GM18873 (cell line): ENCODE data around the gene SHMT1.
"Not testable (repeated sequence)": the region's sequence is repeated elsewhere in the genome, so short reads cannot be mapped to it uniquely, and the experiment has no call there.

ENCODE experiments used
- ATAC-seq: cut with Tn5 transposase; IDR thresholded peaks from one replicate; pipeline ENCODE4 v1.9.1; 2021; ENCODE audit warnings: mild to moderate bottlenecking, moderate library complexity, moderate number of reproducible peaks; ENCODE audit not compliant: unreplicated experiment, low FRiP score

The SHMT1 gene

DNA sequence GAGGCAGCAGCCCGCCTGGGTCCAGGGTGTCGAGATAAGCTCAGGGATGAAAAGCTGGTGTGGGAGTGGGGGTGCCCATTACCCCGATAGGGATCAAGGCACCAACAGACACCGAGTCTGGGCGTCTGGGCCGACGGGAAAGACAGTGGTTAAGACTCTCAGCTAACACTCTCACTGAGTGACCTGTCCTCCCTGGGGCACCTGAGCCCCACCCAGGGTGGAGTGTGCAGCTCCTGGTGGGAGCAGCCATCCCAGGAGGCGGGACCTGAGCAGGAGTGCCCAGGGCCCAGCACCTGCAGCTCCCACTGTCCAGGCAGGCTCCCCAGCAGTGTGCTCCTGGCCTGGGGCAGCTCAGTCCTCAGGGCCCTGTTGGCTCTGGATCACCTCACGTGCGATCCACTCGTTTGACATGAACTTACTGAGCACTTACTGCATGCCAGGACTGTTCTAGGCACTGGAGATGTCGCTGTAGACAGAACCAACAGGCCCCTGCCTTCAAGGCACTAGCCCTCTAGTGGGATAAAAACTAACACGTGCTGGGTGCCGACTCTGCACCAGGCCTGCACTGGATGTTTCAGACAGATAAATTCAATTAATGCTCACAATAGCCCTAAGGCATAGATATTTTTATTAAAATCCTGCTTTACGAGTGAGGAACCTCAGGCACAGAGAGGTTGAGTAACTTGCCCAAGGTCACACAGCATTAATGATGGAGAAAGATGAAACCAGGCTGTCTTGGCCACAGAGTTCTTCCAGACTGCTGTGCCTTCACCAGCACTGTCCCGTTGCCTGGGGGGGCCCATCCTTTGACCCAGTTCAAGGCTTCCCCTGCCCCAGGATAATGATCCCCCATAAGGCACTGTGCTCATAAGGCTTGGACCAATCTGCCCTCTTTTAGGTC, 16.1 kb upstream of the SHMT1 start:
- no peak for ATAC-seq

DNA sequence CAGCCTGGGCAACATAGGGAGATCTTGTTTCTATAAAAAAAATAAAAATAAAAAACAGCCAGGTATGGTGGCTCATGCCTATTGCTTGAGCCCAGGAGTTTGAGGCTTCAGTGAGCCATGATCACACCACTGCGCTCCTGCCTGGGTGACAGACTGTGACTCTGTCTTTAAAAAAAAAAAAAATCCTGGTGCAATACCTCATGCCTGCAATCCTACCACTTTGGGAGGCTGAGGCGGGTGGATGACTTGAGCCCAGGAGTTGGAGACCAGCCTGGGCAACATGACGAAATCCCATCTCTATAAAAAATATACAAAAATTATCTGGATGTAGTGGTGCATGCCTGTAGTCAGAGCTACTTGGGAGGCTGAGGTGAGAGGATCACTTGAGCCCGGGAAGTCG, 15.3 kb upstream of the SHMT1 start:
- ATAC-seq, result not testable (repeated sequence)

DNA sequence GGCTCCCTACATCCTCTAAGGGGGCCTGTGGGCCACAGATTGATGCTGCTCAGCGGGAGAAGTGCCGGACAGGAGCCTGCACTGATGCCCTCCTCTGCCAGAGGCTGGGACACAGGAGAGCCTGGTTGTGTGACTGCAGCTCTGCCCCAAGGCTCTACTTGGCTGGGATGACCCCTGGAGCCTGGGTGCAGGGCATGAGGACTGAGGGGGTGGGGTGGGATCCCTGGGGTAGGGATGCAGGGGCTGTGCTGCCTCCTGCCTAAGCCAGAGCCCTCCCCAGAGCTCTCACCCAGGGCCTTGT, 14.8 kb upstream of the SHMT1 start:
- ATAC-seq, result no peak

DNA sequence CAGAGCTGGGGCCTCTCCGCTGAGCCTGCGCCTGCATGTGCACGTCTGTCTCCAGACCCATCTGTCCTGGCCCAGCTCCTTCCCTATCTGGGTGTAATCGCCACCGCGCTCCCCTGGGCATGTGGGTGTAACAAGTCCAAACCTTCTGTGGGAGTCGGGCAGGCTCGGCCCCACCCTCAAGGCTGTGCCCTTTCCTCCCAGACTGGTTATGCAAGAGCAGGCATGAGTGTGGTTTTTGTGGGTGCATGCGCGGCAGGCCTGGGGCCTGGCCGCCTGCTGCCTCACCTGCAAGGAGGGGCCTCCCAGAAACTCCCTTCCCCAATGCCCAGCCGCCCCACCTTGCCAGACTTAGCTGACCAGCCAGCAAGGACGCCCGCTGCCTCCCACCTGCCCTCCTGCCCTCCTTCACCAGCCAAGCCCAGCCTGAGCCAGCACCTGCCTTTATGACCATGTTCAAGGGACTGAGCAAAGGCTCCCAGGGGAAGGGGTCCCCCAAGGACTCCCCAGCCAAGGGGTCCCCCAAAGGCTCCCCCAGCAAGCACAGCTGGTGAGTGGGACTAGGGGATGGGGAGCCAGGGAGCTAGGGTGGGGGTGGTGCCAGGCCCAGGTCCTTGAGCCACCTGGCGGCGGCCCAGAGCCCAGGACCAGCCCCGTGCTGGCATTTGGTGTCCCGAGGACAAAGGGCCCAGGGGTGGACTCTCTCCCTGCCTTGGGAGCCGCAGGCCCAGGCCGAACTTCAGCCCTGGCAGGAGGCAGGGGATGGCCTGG, 14.3 kb upstream of the SHMT1 start, which contains the start of gene EVPLL:
Gene EVPLL, plus strand, starts transcription at position 342 of the 768 bp plus-strand sequence. CDS start 3,160 bp downstream, outside the sequence.
- ATAC-seq, result no peak

DNA sequence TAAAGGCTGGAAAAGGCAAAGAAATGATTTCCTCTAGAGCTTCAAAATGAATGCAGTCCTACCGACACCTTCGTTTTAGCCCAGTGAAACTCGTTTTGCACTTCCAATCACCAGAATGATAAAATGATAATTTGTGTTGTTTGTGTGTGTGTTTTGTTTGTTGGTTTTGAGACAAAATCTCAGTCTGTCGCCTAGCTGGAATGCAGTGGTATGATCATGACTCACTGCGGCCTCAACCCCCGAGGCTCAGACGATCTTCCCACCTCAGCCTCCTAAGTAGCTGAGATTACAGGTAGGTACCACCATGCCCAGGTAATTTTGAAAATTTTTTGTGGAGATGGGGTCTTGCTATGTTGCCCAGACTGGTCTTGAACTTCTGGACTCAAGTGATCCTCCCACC, 10.9 kb upstream of the SHMT1 start:
- ATAC-seq, result no peak

DNA sequence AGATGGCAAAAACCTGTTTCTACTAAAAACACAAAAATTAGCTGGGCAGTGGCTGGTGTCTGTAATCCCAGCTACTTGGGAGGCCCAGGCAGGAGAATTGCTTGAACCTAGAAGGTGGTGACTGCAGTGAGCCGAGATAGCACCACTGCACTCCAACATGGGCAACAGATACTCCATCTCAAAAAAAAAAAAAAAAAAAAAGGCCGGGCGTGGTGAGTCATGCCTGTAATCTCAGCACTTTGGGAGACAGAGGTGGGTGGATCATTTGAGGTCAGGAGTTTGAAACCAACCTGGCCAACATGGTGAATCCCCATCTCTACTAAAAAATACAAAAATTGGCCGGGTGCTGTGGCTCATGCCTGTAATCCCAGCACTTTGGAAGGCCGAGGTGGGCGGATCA, 9.8 kb upstream of the SHMT1 start:
- not testable (repeated sequence) for ATAC-seq

DNA sequence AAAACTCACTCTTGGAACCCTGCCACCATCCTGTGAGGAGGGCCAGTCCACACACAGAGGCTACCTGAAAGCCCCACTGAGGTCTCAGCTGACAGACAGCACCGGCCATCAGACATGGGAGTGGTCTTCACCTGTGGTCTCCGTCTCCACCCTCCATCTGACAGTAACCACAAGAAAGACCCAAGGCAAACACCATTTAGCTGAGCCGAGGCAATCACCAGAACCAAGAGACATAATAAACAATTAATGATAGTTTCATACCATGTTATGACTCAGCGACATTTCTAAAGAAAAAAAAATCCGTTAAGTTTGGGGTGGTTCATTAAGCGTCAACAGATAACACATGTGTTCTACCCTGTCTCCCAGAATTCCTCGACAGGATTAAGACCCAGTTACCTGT, 8.1 kb upstream of the SHMT1 start:
- ATAC-seq, result no peak

DNA sequence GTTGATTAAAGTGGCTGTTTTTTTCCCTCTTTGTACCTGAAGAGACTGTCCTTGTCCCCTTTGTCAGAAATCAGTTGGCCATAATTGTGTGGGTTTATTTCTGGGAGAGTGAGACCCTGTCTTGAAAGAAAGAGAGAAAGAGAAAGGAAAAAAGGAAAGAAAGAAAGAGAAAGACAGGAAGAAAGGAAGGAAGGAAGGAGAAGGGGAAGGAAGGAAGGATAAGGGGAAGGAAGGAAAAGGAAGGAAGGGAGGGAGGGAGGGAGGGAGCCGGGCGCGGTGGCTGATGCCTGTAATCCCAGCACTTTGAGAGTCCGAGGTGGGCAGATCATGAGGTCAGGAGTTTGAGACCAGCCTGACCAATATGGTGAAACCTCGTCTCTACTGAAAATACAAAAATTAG, 7.4 kb upstream of the SHMT1 start:
- ATAC-seq, result no peak

DNA sequence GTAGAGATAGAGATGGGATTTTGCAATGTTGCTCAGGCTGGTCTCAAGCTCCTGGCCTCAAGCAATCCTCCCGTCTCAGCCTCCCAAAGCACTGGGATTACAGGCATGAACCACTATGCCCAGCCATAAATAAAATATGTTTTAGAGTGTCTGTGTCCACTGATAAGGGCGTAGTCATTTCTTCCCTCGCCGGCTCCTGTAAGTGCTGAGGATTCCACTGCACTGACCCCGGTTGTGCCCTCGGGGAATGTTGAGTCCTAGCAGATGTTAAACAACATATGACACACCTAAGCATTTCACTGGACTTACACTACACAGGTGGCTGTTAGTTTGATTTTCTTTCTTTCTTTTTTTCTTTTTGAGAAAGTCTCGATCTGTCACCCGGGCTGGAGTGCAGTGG, 5.6 kb upstream of the SHMT1 start:
- ATAC-seq, result no peak

DNA sequence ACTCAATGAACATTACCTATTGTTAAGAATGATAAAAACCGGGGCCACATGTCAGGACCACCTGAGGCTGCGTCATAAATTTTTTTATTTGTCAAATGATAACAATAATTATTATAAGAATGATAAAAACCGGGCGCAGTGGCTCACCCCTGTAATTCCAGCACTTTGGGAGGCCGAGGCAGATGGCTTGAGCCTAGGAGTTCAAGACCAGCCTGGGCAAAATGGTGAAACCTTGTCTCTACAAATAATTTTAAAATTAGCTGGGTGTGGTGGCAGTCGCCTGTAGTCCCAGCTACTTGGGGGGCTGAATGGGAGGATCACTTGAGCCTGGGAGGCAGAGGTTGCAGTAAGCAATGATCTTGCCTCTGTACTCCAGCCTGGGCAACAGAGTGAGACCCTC, 816 bp upstream of the SHMT1 start:
- ATAC-seq, result no peak

DNA sequence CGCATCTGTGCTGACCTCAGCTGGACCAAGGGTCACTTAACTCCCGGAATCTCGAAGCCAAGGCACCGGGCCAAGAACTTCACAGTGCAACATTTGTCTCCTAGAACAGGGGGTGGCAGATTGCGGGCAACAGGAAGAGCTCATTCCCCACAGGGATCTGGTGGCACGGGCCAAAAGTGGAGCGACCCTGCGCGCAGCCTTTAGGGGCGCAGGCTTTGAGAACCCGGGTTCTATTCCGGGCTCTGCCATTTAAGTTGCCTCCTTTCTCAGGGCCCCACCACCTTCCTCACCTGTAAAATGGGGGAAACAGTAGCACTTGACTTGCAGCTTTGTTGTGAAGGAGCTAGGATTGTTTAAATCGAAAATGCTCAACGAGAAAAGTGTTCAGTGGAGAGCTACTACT, 651 bp downstream of the SHMT1 start:
- no peak for ATAC-seq

DNA sequence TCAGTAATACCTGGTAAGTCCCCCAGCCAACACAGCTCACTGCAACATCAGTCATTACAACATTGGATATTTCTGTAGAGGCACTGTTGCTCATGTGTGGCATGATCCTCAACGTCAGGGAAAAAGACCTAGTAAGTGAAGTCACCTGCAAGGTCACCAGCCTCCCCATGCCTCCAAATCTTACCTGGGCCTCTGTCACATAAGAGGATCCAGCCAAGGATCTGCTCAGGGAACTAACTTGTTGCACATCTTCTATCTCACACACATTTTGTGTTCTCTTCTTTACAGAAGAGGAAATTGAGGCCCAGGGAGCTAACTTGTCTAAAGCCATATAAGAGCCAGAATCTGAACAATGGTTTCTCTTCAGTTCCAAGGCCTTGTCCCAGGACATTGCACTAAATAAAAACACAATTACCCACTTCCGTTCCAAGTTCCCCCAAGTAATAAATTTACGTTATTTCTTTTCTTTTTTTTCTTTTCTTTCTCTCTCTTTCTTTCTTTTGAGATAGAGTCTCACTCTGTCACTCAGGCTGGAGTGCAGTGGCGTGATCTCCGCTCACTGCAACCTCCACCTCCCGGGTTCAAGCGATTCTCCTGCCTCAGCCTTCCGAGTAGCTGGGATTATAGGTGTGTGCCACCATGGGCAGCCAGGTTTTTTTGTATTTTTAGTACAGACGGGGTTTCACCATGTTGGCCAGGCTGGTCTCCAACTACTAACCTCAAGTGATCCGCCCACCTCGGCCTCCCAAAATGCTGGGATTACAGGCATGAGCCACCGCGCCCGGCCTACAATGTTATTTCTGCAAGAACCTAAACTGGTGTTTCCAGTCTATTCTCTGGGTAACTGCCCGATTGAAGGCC, 1.3 kb downstream of the SHMT1 start:
- ATAC-seq, result no peak

DNA sequence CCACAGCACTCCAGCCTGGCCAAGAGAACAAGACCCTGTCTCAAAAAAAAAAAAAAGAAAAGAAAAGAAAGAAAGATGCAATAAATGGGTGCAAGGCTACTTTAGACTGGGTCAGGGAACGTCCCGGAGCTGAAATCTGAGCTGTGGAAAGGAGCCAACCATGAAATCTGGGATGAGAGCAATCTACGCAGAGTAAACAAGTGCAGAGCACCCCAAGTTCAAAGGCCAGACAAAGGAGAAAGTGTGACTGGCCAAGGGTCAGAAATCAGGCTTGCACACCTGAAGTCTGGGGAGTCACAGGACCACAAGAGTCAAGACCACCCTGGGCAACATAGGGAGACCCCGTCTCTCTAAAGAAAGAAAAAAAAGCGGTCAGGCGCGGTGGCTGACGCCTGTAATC, 2.8 kb downstream of the SHMT1 start:
- no peak for ATAC-seq

DNA sequence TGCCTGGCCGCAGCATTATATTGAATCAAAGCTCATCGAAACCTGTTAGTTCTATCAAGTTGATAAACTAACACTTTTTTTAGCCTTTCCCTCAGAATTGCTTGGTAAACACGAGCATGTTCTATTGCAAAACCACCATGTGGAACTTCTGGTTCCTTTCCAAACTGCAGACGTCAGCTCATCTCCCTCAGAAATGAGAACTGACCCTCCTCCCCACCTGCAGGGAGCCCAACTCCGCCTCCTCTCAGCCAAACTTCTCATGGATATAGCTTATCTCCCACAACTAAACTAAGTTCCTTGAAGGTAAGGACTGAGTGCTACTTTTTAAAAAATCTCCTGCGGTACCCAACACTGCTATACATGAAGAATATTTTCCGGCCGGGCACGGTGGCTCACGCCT, 6.7 kb downstream of the SHMT1 start:
- no peak for ATAC-seq

DNA sequence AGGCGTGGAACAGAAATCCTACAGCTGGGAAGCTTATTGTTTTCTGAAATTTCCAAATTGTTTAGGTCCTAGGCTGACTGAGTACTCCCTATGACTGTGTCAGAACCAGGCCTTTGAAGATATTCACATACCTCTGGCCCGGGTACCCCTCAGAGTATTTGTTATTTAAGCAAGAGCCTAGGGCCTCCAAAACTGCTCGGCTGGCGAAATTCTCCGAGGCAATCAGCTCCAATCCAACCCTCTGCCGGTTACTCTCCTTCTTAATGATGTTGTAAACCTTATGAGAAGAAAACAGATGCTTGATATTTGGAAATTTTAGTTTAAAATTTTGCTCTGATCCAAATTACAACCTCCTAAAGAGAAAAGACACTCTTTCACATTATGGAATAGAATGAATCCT, 9.8 kb downstream of the SHMT1 start:
- ATAC-seq, result no peak

DNA sequence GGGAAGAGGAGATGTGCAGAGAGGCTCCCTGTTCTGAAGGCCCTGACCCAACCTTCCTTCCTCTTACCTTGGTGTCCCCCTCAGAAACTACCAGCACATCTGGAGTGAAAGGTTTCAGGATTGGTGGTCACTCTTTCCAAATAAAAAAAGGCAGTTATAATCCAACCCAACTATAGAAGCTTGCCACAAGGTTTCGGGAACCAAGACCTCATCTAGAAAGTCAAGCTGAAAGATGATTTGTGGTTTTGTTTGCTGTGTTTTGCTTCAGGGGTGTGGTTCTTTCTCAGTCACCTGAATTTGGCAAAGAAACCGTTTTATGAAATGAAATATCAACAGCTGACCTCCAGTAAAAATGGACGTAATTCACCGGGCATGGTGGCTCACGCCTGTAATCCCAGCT, 19.3 kb downstream of the SHMT1 start:
- ATAC-seq, result no peak

DNA sequence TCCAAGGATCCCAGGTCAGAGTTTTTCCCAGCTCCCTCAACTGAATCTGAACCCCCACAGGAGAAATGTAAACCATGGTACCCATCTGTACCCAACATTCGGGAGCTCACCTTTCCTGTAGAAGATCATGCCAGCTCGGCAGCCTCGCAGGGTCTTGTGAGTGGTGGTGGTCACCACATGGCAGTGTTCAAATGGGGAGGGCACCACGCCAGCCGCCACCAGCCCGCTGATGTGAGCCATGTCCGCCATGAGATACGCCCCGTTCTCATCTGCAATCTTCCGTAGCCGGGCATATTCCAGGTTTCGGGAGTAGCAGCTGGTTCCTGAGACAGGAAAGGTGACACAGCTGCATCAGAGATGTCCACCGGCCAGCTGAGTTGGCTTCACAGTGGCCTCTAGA, 23.4 kb downstream of the SHMT1 start:
- no peak for ATAC-seq

DNA sequence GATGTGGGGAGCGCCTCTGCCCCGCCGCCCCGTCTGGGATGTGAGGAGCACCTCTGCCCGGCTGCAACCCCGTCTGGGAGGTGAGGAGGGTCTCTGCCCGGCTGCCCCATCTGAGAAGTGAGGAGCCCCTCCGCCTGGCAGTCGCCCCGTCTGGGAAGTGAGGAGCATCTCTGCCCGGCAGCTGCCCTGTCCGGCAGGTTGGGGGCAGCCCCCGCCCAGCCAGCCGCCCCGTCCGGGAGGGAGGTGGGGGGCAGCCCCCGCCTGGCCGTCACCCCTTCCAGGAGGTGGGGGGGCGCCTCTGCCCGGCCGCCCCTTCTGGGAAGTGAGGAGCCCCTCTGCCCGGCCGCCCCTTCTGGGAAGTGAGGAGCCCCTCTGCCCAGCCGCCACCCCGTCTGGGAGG, 25.2 kb downstream of the SHMT1 start:
- not testable (repeated sequence) for ATAC-seq

DNA sequence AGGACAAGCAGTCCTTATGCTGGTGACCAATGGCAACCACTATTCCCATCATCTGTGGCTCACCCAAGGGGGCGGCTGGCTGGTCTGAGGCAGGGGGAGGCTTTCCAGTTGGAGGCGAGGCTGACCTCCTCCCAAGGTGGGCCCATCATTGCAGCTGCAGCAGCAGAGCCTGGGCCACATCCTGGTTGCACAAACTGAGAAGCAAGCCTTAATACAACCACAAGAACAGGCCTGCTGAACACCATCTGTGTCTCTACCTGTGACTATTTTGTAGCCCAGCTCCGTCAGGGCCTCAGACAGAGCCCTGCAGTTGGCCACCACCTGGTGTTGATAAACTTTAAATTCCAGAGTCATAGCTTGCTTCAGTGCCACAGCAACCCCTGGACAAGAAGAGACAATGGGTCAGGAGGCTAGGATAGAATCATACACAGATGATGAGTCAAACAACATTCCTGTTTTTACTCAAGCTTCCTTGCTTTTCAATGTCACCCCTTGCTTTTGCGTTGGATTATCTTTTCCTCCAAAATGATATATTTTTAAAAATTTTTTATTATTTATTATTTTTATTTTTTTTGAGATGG, 30.4 kb downstream of the SHMT1 start:
- no peak for ATAC-seq

DNA sequence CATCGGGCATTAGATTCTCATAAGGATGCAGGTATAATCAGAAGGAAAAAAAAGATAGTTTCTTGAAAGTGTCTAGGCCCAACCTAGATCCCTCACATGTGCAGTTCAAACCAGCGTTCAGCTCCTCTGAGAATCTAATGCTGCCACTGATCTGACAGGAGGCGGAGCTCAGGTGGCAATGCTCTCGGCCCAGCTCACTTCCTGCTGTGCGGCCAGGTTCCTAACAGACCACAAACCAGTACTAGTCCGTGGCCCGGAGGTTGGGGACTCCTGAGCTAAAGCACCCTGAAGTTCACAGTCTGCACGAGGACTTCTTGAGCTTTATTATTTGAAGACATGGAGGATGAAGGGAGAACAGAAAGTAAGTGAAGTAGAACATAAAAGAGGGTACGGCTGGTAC, 31.5 kb downstream of the SHMT1 start:
- ATAC-seq, result no peak
